Stimulated activated CD4-positive, alpha-beta T cell treated with anti-CD3 and anti-CD28 coated beads, Interleukin-15, amount 100 ng/mL, for 48 hours (primary cell): Measurements from ENCODE around the gene TMEM138.

Experiments used
- DNase-seq, 2 donors: peaks; one replicate each; pipeline ENCODE4 v3.0.0-alpha.2; 2020; ENCODE audit warnings: low read depth in 2 of 2

TMEM138 gene

GRCh38 chr11:61406067-61406466 lies 43.9 kb downstream of the TMEM138 start:
- DNase-seq, result no peak

GRCh38 chr11:61406991-61407728 lies 45.0 kb downstream of the TMEM138 start:
- DNase-seq, result no peak

GRCh38 chr11:61411589-61411988 lies 49.4 kb downstream of the TMEM138 start:
- no peak for DNase-seq

- no peak for DNase-seq
These were observed 51.3 kb downstream of the TMEM138 start for GRCh38 chr11:61413496-61413895.

GRCh38 chr11:61414547-61414946 lies 52.4 kb downstream of the TMEM138 start:
- no peak for DNase-seq

- no peak for DNase-seq
These were observed 53.2 kb downstream of the TMEM138 start for GRCh38 chr11:61415381-61415780.

- no peak for DNase-seq
These were observed 54.8 kb downstream of the TMEM138 start for GRCh38 chr11:61416941-61417340.

GRCh38 chr11:61417670-61418069 lies 55.5 kb downstream of the TMEM138 start:
- no peak for DNase-seq

GRCh38 chr11:61418136-61418535 lies 56.0 kb downstream of the TMEM138 start:
- DNase-seq, result no peak
